ENCODE data around the gene SLC5A12.

The SLC5A12 gene

DNA sequence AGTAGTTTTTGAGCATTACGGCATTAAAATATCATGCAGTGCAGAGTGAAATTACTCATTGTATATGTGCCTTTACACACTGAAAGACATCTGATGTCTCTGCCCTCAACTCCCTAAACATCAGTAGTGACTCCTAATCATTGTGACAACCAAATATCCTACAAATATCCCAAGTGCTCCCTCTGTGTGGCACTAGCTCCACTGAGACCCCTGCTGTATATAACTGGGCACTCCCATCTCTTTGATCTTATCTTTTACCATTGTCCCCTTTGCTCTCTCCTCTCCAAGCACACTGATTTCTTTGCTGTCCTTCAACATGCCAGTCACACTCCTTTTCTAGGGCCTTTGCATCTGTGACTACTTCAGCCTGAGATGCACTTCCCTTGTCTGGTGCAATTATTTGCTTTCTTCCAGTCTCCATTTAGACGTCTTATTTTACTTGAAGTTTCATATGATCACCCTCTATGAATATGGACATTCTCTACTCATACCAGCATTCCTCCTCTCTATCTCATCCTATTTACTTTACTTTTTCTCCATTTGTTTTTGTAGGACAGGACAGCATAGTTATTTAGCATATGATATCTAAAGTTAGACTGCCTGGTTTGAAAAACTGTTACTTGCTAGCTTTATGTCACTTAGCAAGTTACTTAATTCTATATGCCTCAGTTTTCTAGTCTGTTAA is 2.4 kb downstream of the SLC5A12 start:
- DNase-seq (ENCODE audit: low read depth) = no peak

DNA sequence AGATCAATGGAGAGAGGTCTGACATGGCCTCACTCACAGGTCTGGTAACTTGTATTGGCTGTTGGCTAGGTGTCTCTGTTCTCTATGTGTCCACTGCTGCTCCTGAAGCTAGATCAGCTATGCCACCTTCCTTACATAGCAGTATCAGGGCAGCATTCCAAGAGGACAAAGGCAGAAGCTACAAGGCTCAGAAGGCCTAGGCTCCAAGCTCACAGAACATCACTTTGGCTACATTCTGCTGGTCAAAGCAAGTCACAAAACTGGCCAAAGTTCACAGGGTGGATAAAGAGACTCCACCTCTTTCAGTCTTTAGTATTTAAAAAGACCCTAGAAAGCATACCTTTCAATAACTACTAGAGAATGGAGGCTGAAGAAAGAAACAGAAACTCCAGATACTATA is 4.1 kb downstream of the SLC5A12 start:
- no peak for DNase-seq (ENCODE audit: low read depth)

DNA sequence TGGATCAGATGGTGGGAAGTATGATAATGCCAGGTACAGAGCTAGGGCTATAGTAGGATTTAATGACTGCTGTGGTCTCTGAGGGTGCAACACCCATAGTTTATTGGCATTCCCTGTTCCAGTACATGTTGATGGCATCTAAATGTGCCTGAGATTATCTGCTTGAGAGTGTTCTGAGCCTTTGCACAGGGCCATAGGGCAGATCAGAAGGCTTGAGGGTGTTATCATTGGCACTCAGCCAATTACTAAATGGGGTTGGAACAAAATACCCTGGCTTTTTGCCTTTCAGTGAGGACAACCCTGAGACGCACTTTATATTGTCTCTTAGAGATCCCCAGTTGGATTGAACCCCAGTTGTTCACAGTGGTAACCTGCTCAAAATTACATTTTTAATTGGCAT is 6.7 kb downstream of the SLC5A12 start:
- DNase-seq (ENCODE audit: low read depth) = no peak

DNA sequence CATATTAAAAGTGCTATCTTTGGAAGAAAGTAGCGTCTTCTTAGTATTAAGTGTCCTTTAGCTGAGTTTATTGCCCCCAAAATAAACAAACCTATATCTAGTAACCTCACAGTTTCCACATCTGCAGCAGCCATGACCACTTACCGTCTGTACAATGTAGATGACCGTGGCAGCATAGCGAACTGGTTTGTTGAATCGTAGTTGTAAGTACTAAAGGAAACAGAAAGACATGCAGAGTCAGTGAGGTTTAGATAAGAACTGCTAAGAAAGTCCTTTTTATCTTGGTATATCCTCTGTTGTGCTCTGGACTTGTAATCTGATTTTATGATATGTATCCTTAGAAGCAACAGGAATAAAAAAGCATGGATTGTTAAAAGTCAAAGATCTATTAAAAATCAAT is 9.4 kb downstream of the SLC5A12 start:
- no peak for DNase-seq (ENCODE audit: low read depth)

DNA sequence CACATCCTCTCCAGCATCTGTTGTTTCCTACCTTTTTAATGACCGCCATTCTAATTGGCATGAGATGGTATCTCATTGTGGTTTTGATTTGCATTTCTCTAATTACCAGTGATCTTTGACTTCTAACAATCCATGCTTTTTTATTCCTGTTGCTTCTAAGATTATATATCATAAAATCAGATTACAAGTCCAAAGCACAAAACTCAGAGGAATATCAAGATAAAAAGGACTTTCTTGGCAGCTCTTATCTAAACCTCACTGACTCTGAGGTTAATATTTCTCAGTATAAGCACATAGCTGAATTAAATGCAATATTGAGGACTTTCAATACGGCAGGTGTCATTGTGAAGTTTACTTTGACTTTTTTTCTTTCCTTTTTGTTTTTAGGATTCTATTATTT is 11.4 kb downstream of the SLC5A12 start:
- no peak for DNase-seq (ENCODE audit: low read depth)

DNA sequence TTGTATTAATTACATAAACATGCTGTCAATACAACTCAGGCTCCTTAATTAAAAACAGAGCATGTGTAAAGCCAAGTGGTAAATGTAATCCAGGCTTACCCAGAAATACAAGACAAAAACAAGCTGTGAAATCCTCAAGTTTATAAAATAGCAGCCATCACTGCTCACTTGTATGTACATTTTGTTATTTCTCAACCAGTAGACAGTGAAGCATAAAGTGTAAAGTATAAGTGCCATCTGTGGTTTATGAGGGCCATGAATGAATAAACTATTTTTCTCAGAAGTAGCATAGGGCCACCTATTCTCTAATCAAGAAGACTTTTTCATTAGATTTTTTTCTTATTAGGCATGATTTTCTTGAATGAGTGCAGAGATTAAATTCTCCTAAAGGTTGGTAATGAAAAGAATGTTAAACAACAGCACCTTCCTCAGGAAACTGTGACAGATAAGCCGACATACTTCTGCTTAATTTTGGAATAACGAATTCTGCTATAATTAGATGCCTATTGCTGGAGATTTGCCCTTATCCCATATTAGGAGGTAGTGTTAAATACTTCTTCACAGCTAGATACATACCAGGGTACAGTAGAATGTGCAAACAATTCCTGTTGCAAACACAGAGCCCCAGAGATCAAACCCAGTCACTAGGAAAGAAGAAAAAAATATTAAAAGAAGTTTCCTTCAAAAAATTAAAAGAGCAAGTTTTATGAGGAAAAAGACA is 13.0 kb downstream of the SLC5A12 start:
- no peak for DNase-seq (ENCODE audit: low read depth)

DNA sequence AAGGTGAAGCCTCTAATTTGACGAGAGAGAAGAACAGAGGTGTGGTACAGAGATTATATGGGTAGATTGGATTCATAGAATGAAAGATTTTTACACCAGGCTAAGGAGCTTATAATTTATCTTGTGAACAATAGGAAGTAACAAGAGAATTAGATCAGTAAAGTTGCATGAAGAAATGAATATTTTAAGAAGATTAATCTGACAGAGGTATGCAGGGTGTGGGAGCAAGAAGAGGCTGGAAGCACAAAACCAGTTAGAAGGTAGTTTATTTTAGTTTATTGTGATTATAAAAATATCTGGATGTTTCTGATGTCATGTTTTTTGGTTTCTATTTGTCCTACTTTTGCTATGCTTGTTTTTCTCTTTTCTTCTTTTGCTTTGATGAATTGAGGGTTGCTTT is 15.7 kb downstream of the SLC5A12 start:
- no peak for DNase-seq (ENCODE audit: low read depth)

DNA sequence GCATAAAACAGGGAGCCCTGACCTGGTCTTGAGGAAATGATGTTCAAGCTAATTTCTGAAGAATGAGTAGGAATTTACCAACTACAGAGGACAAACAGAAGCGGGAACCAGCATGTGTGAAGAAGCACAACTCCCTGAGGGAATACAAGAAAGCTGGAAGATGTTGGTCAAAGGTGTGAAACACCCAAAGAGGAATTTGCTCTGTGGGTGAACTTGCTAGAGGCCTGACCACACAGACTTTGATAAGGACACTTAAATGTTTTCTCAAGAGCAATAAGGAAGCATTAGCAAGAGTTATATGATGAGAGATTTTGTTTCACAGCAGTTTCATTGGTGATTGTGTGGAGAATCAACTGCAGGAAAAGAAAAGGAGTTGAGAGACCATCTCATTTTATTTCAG is 17.6 kb downstream of the SLC5A12 start:
- no peak for DNase-seq (ENCODE audit: low read depth)

DNA sequence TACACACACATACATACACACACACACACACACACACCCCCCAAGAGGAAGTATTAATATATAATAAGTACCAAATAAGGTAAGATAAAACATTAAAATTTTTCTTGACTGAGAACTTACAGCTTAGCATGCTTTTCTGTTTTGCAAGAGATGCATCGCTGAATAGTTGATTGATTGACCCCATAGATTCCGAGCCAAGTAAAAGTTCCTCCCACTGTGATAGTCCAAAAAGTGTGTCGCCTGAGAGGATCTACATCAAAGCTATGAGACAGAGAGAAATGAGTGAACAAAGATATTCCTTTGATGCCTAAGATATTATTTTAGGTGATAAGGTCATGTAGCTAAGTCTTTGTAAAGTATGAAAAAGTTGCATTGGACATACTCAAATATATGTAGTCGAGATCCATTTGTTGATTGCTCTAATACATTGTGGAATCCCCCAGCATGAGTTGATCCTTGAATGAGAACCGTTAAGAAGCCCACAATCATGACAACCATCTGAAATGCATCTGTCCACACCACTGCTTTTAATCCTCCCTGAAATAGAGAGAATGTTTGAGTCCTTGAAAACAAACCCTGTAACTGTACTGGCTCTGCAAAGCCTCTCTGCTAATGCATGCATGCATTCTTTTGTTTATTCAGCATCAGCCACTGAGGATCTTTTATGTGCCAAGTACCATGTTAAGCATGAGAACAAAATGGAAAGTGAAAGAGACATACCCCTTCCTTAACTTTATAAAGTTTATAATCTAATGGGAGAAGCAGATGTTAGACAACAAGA is 18.3 kb downstream of the SLC5A12 start:
- no peak for DNase-seq (ENCODE audit: low read depth)

DNA sequence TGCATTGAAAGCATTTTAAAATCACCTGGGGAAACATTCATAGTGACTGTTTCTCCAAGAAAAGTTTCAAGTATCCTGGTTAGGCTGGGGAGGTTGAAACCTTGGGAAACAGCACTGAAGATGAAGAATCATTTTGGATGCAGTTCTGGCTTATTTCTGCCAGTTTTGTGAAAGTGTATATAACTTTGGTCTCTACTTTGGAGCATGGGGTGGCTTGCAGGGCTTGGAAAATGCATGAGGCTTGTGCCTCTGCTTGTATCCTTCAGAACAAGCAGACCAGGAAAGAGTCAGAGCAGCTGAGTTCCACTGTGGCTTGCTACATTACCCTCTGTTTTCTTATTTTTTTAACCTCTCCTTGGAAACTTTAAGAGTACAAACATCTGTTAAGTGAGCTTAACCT is 19.5 kb downstream of the SLC5A12 start:
- no peak for DNase-seq (ENCODE audit: low read depth)

DNA sequence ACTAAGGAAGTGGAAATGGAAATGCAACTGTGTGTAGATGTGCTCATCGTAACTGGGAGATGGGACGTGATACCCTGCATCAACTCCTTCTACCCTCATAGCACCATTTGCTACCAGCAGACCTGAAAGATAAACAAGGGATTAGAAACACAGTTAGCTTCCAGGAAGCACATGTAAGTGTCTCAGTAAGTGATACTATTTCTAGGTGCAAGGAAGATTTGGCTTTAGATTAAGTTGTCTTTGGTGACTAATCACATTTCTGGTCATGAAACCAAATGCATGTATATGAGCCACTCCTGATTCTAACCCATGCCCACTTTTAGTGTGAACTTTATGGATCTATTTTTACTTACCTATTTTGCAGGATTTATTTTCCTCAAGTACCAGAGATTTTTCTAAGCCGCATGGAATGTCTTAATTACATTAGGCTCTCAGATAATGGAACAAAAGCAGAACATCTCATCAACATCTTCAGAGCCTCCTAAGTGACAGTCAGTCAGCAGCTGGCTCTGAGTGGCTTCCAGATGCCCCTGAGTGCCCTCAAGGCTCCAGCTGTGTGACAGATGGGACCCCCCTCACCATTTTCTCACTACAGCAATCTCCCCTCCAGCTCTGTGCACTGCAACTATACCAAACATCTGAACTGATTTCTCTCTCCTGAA is 21.2 kb downstream of the SLC5A12 start:
- DNase-seq (ENCODE audit: low read depth) = no peak

DNA sequence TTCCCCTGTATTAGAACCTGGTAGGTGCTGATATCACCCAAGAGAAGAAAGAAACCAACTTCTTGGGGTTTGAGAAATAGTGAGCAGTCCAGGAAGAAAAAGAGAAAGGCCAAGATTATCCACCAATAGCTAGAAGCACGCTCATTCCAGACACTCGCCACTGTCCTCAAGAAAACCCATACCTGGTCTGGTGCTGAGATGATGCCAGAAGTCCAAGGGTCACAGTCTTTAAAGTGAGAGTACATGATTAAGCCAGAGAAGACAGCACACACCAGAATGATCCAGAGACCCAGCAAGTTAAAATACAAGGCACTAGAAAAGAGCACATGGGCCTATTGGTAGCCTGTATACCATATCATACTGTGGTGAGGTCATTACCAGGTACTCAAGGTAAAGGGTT is 23.6 kb downstream of the SLC5A12 start:
- DNase-seq (ENCODE audit: low read depth) = no peak

DNA sequence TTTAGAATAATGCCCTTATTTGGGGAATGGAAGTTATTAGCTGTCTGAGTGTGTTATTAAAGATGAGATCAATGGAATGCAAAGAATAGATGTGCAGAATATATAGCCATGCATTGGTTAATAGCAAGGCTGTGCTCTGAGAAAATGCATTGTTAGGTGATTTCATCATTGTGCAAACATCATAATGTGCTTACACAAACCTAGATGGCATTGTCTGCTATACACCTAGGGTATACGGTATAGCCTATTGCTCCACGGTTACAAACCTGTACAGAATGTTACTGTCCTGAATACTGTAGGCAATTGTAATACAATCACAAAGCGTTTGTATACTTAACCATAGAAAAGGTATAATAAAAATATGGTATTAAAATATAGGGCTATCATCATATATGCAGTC is 25.5 kb downstream of the SLC5A12 start:
- DNase-seq (ENCODE audit: low read depth) = no peak

DNA sequence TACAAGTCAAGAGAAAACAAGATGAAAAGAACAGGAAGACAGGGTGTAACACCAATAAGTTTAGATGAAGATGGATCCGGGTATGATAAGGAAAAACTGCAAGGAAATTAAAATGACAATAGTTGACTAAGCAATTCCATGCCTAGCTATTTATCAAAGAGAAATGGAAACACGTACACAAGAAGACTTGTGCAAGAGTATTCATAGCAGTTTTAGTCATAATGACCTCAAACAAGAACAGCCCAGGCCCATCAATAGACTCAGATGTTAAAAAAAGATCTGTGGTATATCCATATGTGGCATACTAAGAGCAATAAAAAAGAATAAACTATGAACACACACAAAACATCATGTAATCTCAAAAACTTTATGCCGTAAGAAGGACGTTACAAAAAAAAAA is 33.2 kb downstream of the SLC5A12 start:
- no peak for DNase-seq (ENCODE audit: low read depth)

DNA sequence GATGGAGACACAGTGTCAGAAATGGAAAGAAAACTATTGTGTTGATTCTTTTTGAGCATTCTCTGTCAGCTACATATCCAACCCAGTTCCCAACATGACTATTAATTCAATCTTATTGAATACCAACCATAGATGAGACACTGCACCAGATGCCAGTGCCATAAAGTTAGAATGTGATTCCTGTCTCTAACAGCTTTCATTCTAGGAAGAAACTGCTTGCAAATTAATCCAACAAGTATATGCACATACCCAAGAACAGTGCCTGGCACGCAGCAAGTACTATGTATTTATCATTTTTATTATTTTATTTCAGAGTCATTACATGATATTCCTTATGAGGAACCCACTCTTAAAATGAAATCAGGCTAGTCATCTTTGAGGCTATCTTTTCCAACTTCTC is 34.5 kb downstream of the SLC5A12 start:
- DNase-seq (ENCODE audit: low read depth) = no peak

DNA sequence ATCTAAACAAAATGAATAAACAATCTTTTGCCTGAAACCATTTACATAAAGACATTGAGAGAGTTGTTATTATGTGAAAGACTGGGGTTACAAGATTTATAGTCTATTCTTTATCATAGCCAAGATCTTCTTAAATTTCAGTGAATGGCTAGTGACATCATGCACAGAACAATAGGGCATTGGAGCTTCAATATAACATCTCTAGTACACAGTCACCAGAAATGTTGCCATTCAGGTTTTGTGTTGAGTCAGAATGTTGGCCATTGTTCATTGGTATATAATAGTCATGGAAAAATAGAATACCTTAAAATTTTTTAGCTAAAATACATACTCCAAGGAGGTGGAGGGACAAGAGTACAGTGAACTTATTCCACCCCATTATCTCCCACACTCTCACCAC is 44.3 kb downstream of the SLC5A12 start:
- DNase-seq (ENCODE audit: low read depth) = no peak

DNA sequence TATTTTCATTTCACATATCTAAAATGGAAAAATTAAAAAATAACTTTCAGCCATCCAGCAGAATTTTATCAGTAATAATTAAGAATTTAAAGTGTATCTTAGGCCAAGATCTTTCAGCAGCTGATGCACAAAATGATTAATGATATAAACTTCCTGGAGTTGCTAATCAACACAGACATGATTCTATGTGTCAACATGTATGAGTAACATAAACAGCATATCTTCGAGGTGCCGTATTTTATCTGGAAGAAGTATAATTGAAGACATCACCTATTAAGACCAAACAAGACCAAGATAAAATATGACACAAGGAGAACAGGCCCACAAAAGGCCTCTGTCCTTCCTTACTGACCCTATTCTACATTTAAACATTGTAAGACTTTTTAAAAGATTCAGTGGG is 45.2 kb downstream of the SLC5A12 start:
- DNase-seq (ENCODE audit: low read depth) = no peak

DNA sequence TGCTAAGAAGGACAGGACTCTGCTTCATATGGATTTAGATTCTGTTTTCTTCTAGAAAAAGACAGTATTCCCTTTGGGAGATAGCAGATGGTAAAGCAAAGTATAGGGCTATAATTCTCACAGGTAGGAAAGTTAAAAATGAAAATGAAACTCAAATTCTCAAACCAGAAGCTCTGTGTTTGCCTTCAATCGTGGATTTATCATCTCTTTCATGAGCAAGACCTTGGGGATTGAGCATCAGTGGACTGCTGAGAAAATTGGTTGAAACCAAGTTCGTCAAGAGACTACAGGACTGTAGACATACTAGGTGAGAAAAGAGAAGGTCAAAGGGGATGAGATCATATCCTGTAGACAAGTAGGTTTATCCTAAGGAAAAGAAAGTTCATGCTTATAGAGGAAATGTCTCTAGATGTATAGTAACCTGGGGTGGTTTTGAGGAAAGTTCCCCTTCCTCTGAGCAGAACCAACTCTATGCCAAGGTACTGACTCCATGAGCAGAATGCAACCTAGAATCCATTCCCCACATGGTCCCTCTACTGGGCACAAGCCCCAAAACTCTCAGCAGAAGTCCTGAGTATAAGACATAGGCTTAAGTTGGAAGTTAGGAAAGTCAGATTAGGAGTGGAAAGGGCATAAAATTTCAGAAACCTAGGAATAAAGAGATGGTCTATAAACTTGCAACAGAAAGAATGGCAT is 46.5 kb downstream of the SLC5A12 start:
- DNase-seq (ENCODE audit: low read depth) = no peak

DNA sequence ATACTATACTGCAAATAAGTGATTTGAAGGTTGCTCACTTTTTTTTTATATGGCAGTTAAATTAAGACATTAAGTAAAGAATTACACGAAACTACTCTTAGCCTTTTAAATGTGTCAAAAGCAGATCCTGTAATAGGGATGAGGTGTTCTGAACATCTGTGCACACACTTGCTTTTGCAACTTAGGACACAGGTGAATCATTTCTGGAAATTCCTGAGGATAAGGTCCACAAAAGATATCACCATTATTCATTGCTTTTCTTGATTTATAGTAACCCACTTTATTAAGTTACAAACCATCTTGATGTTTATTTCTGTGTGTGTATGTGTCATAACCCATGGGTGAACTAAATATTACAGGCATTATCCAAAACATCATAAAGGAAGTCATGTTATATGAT is 55.9 kb downstream of the SLC5A12 start:
- DNase-seq (ENCODE audit: low read depth) = no peak

DNA sequence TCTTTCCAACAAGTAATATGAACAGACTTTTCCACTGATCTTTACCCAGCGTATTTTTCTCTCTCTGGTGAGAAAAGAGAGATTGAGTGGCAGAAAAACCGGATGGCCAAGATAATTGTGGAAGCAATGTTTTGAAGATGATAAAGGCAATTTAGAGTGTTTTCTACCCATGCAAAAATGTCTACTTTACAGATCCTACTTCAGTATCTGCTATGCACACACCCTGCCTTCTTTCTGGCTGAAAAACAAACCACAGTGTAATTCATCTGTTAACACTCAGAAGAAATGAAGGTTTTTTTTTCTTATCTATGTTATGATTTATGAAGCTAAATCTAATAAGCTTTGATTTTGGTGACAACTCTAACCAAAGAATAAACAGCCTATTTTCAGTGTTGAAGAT is 56.8 kb downstream of the SLC5A12 start:
- DNase-seq (ENCODE audit: low read depth) = no peak

DNA sequence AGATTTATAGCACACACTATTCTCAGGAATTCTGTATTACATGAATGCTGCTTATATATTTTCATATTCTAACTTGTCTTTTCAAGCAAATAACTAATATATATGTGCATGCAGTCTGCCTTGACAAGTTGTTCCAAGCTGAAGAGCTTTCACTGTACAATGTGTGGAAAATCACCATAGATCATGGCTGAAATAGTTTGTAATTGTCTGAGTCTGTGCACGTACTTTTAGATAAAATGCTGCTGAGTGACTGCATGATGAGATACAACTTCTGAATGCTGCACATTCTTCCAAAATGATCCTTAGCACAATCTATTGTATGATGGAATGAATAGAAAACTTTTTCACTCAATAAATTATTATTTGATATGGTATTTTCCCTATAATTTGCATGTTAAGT is 58.9 kb downstream of the SLC5A12 start:
- no peak for DNase-seq (ENCODE audit: low read depth)

DNA sequence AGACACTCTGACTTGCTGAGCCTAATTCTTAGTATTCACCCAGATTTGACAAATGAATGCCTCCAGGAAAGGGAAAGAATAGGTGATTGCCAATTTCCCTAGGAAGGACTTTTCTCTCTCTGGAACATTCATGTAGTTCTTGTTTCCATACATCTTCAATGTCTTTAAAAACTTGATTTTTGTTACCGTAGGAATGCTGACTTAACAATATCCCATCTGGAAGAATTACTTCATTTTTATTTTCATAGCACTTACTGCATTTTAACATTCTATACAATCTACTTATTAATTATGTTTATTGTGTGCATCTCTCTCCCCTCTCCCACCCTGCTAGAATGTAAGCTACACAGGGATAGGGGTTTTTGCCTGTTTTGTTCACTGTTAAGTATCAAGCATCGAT is 66.6 kb downstream of the SLC5A12 start:
- DNase-seq (ENCODE audit: low read depth) = no peak

All from fibroblast of gingiva (primary cell).